DMS53 (cell line): ENCODE measurements around the gene GPR157.
"Not testable (repeated sequence)": the region's sequence is repeated elsewhere in the genome, so short reads cannot be mapped to it uniquely, and the experiment has no call there.

Experiments used
- DNase-seq: peaks from one replicate; lab custom pipeline; 2025; lab: John Stamatoyannopoulos, UW

The GPR157 gene

GRCh38 chr1:9128520-9129265 lies at the start of gene GPR157:
Gene GPR157, minus strand, starts transcription at chr1:9129102. Its CDS starts 75 bp downstream, at chr1:9129027.
- peak; percentile 93 for DNase-seq

GRCh38 chr1:9174762-9175161 lies 45.9 kb upstream of the GPR157 start:
- DNase-seq, result no peak

GRCh38 chr1:9174243-9174642 lies 45.3 kb upstream of the GPR157 start:
- no peak for DNase-seq

- DNase-seq, result no peak
Measured at GRCh38 chr1:9169601-9170137, 40.8 kb upstream of the GPR157 start.

- DNase-seq, result peak; percentile 39
Measured at GRCh38 chr1:9167638-9168037, 38.7 kb upstream of the GPR157 start.

GRCh38 chr1:9166289-9167235 lies 37.7 kb upstream of the GPR157 start:
- DNase-seq, result no peak

GRCh38 chr1:9165396-9165795 lies 36.5 kb upstream of the GPR157 start:
- DNase-seq, result peak; percentile 85

GRCh38 chr1:9164919-9165318 lies 36.0 kb upstream of the GPR157 start:
- DNase-seq, result peak; percentile 93

GRCh38 chr1:9164532-9164900 lies 35.6 kb upstream of the GPR157 start:
- no peak for DNase-seq

- peak; percentile 42 for DNase-seq
Measured at GRCh38 chr1:9161963-9162362, 33.1 kb upstream of the GPR157 start.

- DNase-seq, result no peak
Measured at GRCh38 chr1:9161342-9161741, 32.4 kb upstream of the GPR157 start.

- DNase-seq, result no peak
Measured at GRCh38 chr1:9160079-9160717, 31.3 kb upstream of the GPR157 start.

GRCh38 chr1:9155879-9156278 lies 27.0 kb upstream of the GPR157 start:
- DNase-seq, result no peak

GRCh38 chr1:9155405-9155804 lies 26.5 kb upstream of the GPR157 start:
- DNase-seq, result not testable (repeated sequence)

- no peak for DNase-seq
Measured at GRCh38 chr1:9153152-9153551, 24.2 kb upstream of the GPR157 start.

- DNase-seq, result no peak
Measured at GRCh38 chr1:9152535-9152934, 23.6 kb upstream of the GPR157 start.

- DNase-seq, result peak; percentile 21
Measured at GRCh38 chr1:9151328-9151860, 22.5 kb upstream of the GPR157 start.

GRCh38 chr1:9150582-9151327 lies 21.9 kb upstream of the GPR157 start:
- no peak for DNase-seq

- DNase-seq, result no peak
Measured at GRCh38 chr1:9149837-9150581, 21.1 kb upstream of the GPR157 start.

GRCh38 chr1:9149151-9149550 lies 20.2 kb upstream of the GPR157 start:
- DNase-seq, result no peak

- no peak for DNase-seq
Measured at GRCh38 chr1:9146156-9146555, 17.3 kb upstream of the GPR157 start.
